ENCODE data around the gene FLNB.

GRCh38 chr3:58065700-58066167, 57.5 kb downstream of the FLNB start:
- TF ChIP-seq TAF1 (IDR thresholded peaks at IDR 0.05; ENCODE audit: low read depth, low read length) (no peak), POLR2A (IDR thresholded peaks at IDR 0.05; ENCODE audit: low read depth, low read length) (no peak), POLR2AphosphoS5 (IDR thresholded peaks at IDR 0.05; ENCODE audit: low read depth, low read length) (no peak)

Measured in GM12891 (cell line).